Activated CD8-positive, alpha-beta memory T cell treated with anti-CD3 and anti-CD28 coated beads for 48 hours (primary cell): ENCODE results near the gene CLCN2.

Experiments
- DNase-seq, 3 experiments: peaks; one replicate each; pipeline ENCODE4 v3.0.0-alpha.2; 2020; ENCODE audit warnings: low read depth in 2 of 3, low spot score in 2 of 3

The CLCN2 gene

DNA sequence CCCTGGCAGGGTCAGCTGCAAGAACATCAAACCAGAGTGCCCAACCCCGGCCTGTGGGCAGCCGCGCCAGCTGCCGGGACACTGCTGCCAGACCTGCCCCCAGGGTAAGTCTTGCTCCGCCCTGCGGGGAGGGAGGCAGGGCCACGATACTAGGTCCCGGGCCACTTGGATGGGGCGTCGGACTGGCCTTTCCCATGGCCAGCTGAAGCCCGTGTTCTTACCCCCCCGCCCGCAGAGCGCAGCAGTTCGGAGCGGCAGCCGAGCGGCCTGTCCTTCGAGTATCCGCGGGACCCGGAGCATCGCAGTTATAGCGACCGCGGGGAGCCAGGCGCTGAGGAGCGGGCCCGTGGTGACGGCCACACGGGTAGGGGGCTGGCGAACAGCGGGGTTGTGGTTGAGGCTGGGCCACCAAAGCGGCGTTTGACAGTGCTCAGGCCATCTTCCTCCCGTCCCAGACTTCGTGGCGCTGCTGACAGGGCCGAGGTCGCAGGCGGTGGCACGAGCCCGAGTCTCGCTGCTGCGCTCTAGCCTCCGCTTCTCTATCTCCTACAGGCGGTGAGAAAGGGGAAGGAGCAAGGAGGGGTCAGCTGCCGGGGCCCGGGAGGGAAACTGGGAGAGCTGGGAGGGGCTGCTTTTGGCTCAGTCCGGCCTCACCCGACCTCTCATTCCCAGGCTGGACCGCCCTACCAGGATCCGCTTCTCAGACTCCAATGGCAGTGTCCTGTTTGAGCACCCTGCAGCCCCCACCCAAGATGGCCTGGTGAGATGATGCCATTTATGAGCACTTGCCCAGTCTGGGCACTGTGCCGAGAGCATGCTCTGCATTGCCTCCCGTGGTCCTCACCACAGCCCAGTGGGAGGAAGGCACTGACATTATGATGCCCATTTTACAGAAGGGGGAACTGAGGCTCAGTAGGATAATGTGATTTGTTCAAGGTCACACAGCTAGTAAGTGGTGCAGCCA lies 20.1 kb upstream of the CLCN2 start:
- no peak for DNase-seq

GRCh38 chr3:184380627-184381260 lies 19.3 kb upstream of the CLCN2 start:
- no peak for DNase-seq

GRCh38 chr3:184380185-184380626 lies 18.8 kb upstream of the CLCN2 start:
- DNase-seq, result no peak

DNA sequence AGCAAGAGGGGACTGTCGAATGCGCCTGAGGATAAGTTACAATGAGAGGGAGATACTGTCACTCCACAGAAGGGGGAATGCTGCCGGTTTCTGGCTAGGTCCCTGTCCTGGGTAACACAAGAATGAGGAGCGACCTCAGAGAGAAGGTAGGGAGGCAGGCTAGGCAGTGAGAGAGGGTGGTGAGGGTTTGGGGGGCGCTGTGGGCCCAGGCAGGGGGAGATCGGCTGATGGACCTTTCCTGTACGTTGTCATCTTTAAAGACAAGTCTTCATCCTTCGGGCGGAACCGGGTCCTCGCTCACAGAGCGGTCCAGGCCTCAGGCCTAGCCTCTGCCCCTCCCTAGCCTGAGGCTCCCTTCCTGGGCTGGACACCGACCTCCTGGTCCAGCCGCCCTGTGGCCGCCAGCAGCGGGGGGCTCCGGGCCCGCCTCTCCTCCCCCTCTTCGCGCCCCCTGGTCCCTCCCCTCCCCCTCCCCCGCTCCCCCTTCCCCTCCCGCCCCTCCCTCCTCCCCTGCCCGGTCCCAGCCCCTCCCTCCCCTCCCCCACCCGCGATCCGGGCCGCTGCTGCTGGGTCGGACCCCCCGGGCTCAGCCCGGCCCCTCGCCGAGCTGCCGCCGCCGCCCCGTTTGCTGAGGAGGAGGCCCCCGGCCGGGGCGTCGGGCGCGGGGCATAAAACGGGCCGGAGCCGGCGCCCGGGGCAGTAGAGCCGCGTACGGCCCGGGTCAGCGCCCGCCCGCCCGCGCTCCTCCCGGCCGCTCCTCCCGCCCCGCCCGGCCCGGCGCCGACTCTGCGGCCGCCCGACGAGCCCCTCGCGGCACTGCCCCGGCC lies 18.2 kb upstream of the CLCN2 start, which contains the start of gene CHRD:
TSS of gene CHRD (plus strand) at position 697 of the 827 bp plus-strand sequence. CDS start 265 bp downstream, outside the sequence.
- DNase-seq, result no peak

DNA sequence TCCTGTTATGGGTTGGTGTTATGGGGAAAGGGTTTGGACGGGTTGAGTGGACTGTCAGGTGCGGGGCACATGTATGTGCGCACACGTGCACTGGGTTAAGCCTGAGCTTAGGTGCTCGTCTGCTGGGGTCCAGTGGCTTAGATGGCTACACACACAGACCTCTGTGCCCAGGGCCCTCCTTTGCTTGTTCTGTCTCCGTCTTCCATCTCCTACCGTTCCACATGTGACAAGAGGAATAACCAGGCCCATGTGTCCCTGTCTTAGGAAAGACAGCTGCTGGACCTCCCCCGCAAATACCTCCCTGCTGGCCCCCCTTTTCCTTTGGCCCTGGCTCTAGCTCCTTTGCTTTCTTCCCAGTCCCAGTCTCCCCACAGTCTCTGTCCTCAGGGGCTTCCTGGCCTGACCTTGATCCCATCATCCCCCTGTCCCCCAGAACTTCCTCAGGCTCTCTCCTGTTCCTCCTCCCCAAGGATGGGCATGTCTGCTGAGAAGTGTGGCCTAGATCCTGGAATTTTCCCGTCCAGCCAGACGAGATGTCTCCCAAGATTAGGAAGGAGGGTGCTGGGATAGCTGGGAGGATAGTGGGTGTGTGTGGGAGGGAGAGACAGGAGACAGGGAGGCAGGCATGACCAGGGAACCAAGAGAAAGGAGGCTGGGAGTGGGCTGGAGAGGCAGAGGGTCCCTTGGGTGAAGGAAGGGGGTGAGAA lies 17.4 kb upstream of the CLCN2 start:
- no peak for DNase-seq

DNA sequence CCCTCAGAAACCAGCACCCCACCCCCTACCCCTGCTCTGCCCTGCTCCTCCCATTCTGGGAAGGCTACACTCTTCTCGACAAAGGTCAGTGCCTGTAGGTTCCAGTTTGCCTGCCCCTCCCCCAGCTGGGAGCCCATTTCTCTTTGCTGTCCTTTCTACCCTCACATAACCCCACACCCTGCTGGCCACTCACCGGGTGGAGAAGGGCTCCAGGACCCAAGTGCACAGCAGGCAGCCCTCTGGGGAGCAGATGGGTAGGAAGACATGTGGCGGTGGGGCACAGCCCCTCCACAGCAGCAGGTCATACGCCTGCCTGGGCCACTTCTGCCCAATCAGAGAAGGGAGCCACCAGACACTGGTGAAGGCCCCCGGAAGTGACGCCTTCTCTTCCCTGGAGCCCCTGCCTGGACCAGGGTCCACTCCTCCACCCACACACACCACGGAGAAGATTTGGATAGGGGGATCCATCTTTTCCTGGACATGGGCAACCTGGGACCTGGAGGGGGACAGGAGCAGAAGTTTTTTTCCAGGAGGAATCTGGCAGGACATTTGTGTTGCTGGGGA lies 16.6 kb upstream of the CLCN2 start, which contains the start of gene THPO:
TSS of gene THPO (minus strand) at position 326 of the 564 bp plus-strand sequence. CDS start 1,948 bp downstream, outside the sequence.
- no peak for DNase-seq

- no peak for DNase-seq
Observed at GRCh38 chr3:184377374-184377773, 16.0 kb upstream of the CLCN2 start.

DNA sequence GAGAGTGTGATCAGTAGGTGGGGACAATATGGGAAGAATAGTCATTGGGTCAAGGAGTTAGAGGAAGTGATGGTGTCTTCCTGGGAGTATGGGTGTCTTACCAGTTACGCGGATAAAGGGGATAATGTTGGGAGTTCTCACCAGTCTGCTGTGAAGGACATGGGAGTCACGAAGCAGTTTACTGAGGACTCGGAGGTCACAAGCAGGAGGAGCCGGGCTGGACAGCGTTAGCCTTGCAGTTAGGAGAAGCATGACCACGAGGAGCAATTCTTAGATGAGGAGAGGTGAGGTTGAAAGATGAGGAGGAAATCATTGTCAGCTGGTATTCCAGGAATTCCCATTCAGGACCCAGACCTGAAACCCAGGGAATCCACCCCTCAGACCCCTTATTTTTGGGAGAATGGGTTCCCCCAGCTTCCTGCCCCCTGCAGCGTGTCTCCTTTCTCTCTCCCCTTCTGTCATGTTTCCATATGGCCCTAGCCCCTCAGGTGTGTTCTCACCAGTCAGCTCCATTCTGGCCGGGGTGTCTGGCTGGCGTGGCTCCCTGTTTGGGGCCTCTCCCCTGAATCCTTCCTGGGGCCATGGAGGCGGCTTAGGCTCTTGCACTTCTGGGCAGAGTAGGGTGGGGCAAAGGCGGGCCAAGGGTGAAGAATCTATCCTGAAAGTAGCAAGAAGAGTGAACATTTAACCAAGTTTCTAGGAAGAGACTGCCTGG lies 14.5 kb upstream of the CLCN2 start:
- no peak for DNase-seq

DNA sequence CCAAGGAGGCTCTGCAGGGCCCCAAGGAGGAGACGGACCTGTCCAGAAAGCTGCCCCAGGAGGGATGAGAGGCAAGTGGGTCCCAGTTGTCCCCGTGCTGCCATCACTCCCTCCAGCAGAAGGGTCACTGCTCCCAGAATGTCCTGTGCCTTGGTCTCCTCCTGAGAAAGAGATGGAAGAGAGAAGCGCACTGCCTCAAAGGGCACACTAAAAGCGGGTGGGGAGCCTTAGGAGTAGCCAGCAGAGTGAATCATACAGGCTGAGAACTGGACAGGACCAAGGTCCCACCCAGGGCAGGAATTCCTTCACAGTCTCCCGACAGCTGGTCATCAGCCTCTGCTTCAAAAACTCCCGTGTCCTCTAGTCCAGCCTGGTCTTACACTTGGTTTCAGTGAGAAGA lies 12.0 kb upstream of the CLCN2 start:
- DNase-seq, result no peak

DNA sequence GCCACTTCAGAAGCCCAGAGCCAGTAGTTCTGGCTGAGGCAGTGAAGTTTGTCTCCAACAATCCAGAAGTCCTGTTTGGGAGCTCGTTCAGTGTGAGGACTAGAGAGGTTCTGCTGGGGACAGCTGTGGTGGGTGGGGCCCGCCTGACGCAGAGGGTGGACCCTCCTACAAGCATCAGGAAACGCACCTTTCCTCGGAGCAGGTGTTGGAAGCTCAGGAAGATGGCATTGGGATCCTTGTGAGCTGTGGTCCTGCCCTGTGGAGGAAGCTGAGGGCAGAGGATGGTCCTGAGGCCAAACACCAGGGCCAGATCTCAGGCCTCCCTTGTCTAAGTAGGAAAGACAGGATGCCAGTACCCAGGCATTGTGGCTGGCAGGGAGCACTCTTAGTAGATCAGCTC lies 11.5 kb upstream of the CLCN2 start:
- DNase-seq, result no peak

DNA sequence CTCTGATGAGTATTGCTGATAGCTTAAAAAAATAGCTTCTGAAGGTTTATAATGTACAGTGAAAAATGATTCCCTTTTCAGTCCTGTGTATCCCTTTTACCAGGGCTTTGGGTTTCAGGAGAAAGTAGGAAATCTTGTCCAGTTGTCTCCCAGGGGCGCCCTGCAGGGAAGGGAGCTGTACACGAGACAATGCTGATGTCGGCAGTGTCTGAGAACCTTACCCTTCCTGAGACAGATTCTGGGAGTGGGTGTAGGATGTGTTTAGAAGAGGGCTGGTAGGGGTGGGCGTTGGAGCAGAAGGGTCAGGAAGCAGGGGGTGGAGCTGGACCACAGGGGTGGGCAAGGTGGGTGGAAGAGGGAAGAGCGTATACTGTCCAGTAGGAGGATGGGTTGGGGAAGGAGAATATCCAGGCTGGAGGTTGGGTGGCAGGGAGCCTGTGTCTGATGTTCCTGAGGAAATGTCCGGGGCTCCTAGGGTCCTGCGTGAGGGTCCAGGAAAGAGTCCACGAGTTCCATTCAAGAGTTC lies 11.0 kb upstream of the CLCN2 start:
- DNase-seq, result no peak

- no peak for DNase-seq
Observed at GRCh38 chr3:184371570-184372018, 10.2 kb upstream of the CLCN2 start.

DNA sequence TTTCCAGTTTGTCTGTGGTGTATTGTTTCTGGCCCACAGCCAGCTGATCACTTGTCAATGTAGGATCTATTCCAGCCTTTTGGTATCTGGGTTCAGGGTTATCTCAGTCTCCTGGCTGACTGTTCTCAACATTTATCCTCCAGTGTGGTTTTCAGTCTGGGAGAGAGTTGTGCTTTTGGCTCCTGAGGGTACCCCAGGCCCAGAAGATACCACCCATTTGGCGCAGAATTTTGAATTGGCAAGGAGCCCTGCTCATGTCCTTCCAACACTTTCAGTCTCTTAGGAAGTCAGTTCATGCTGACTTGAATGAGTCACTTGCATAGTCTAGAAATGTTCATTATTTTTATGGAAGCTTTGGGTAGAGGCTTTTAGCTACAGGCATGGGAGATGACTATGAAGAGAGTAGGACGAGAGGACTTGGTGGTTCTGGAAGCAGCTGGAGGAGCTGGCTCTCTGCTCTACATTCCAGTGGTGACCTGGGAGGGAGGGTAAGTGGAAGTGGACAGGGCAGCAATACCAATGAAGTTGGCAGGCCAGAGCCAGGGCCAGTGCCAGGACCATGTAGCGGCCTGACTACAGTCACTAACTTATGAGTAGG lies 7.3 kb upstream of the CLCN2 start:
- DNase-seq, result no peak

DNA sequence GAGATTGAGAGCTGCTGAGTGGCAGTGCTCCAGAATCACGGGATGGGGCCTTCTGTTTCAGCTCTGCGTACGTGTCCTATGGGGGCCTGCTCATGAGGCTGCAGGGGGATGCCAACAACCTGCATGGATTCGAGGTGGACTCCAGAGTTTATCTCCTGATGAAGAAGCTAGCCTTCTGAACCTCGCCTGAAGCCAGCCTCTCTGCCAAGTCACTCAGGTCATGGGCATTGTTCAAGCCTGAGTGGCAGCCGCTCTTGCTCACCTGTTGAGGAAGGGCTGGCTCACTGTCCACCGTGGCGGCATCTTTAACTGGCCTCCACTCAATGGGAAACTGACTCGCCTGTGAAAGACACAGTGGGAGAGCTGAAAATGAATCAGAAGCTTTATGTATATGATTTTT lies 6.7 kb upstream of the CLCN2 start:
- DNase-seq, result no peak

DNA sequence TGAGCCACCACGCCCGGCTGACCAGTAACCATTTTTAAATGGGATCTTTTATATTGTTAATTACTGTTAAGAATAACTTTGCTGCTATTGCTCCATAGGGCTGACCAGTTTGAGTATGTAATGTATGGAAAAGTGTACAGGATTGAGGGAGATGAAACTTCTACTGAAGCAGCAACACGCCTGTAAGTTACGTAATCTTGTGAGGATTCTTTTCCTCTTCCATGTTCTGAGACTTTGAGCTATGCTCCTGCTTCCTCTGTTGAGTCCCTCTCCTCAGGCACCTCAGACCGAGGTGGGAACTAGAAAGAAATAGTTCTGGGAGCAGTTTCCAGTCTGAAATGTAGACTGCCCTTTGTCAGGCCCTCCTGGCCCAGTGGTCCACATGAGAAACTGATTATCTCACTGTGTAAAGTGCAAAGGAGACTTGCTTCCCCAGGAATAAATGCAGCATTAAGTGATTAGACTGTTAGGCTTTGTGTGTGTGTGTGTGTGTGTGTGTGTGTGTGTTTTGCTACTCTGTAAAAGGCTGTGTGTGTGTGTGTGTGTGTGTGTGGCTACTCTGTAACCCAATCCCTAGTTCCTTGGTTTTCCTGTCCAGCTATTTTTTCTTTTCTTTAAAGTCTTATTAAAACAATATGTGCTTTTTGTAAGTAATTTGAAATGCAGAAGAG lies 5.3 kb upstream of the CLCN2 start:
- no peak for DNase-seq

- peak; percentile 86 to 94 (median 94) for DNase-seq
Observed at GRCh38 chr3:184362668-184363546, 1.5 kb upstream of the CLCN2 start.

DNA sequence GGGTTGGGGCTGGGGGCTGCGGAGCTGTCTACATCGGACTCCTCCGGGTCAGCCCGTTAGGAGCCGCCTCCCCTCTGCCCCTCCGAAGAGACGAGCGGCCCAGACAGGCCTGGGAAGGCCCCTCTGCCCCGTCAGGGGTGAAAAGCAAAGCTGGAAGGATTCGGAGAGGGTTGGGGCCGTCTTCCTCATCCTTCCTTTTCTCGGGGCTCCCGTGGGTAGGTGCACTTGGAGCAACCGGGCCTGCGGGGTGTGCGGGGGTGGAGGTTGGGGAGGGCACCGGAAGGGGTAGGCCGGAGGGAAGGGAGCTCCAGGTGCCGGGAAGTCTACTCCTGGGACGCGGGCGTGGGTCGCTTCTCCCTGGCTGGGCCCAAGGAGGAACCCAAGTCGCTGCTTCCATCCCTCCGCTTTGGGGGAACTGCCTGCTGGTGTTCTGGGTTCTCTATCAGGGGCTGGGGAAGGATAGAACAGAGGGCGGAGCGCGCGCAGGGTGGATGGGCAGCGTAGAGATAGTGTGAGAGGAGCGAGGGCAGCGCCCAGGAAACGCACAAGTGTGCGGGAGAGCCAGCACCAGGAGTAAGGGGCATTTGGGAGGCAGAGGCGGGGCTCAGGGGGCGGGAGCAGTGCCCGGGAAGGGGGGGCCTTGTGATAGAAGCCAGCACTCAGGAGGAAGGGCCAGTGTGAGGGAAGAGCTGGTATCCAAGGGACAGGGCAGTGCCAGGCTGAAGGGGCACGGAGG lies 695 bp upstream of the CLCN2 start:
- DNase-seq, result peak in 1 of 3 experiments; percentile 48
